Prostate gland (tissue), 2 donors: ENCODE results near the gene MPZL1. TPM values are rescaled to one million over a fixed set of nuclear protein-coding genes. Genes with fewer than 3 reads are reported as not detected.

Experiments
- DNase-seq: peaks from one replicate; pipeline ENCODE4 v3.0.0-alpha.2; 2019; ENCODE audit warnings: low spot score
- H3K27ac ChIP-seq, 2 donors: fragments of 200-600 bp; sonication (generic); 2 replicates each; pipeline ENCODE4 v1.5.1; 2017 to 2019
- H3K27me3 ChIP-seq: fragments of 200-600 bp; sonication (generic); replicated peaks from 2 replicates; pipeline ENCODE4 v1.5.1; 2019; ENCODE audit not compliant: insufficient read depth
- H3K36me3 ChIP-seq, 2 donors: fragments of 200-600 bp; sonication (generic); 1 replicate in 1 of 2; 2 replicates in 1 of 2; pipeline versions ENCODE4 v1.5.1 to v1.8.1; 2017 to 2019
- H3K4me1 ChIP-seq: fragments of 200-600 bp; sonication (generic); replicated peaks from 2 replicates; pipeline ENCODE4 v1.5.1; 2019
- H3K4me3 ChIP-seq, 2 donors: fragments of 200-600 bp; sonication (generic); 2 replicates each; pipeline ENCODE4 v1.5.1; 2017 to 2019
- H3K9me3 ChIP-seq: fragments of 200-600 bp; sonication (generic); 2 replicates; pipeline ENCODE4 v1.5.1; 2017
- CTCF ChIP-seq, 4 experiments: fragments of 200-600 bp in 2 of 4; fragments of 450-650 bp in 2 of 4; sonication (generic) in 2 of 4; IDR thresholded peaks; 1 replicate in 3 of 4; 2 replicates in 1 of 4; pipeline ENCODE4 v1.5.1; 2016 to 2019; ENCODE audit warnings: antibody characterized with exemption in 4 of 4, mild to moderate bottlenecking in 2 of 4, moderate library complexity in 2 of 4
- POLR2A ChIP-seq: fragments of 450-650 bp; IDR thresholded peaks from one replicate; pipeline ENCODE4 v1.6.1; 2016; ENCODE audit warnings: antibody characterized with exemption, mild to moderate bottlenecking
- POLR2AphosphoS5 ChIP-seq: sonication (generic); formaldehyde crosslinking; IDR thresholded peaks from one replicate; pipeline ENCODE4 v1.6.1; 2017; ENCODE audit warnings: antibody characterized with exemption
- WGBS: methylation state at CpG from one replicate; pipeline ENCODE4 v1.1.5; 2018; 5-methylcytosine and 5-hydroxymethylcytosine counted together
- intact Hi-C: fragments of 100-400 bp; cut with DNase I; formaldehyde crosslinking; loops from one replicate; pipeline ENCODE4 v1.14.2; 2022
- total RNA-seq, 2 donors: library from RNA; depleted of rRNA; stranded (reverse); fragments of >200 nt; gene quantifications; one replicate each; pipeline ENCODE4 v1.1.0, GENCODE V29; 2016

The MPZL1 gene
- total RNA-seq, 2 donors from 2014 or later = 52.5 to 135 TPM

- H3K4me3 ChIP-seq = no peak overlapping the region
- whole genome bisulfite sequencing = 98% methylated on average over 2 of the region's 2 CpGs
- H3K36me3 ChIP-seq = no peaks in the 10 kb centered on the region
- intact Hi-C loops = no loop called here
- no peak overlapping the region for H3K27ac ChIP-seq
- H3K4me1 ChIP-seq = no peaks in the 10 kb centered on the region
- H3K9me3 ChIP-seq = no peaks in the 10 kb centered on the region
- no peak for TF ChIP-seq CTCF (IDR thresholded peaks at IDR 0.05)
- no peak for TF ChIP-seq POLR2AphosphoS5
- no peak for TF ChIP-seq POLR2A
- H3K27me3 ChIP-seq = no peaks in the 10 kb centered on the region
- DNase-seq = no peak
Observed at GRCh38 chr1:167676205-167676915, 45.4 kb upstream of the MPZL1 start.

GRCh38 chr1:167676916-167677848 lies 44.6 kb upstream of the MPZL1 start:
- WGBS = 84% methylated on average over 7 of the region's 7 CpGs
- no peaks in the 10 kb centered on the region for H3K36me3 ChIP-seq
- no peak overlapping the region for H3K4me3 ChIP-seq
- H3K27me3 ChIP-seq = no peaks in the 10 kb centered on the region
- intact Hi-C loops = no loop called here
- DNase-seq = no peak
- H3K4me1 ChIP-seq = no peaks in the 10 kb centered on the region
- no peak for TF ChIP-seq POLR2A
- no peak for TF ChIP-seq CTCF (IDR thresholded peaks at IDR 0.05)
- no peak for TF ChIP-seq POLR2AphosphoS5
- no peak overlapping the region for H3K27ac ChIP-seq
- no peaks in the 10 kb centered on the region for H3K9me3 ChIP-seq

DNA sequence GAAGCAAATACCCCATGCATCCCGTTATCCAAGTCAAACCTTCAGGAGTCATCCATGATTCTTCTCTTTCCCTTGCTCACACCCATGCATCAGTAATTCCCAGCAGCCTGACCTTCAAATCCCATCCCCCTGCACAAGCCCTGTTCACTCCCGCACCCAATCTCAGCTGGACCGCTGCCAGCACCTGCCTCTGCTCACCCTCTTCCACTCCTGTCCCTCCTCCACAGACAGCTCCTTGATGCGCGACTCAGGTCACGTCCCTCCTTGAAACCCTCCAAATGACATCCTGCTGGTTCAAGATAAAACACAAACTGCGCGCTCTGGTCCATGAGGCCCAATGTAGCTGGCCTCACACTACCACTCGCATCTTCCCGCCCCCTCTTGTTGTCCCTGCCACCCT lies 43.4 kb upstream of the MPZL1 start:
- Histone ChIP-seq H3K27me3 (no peaks in the 10 kb centered on the region), H3K4me1 (peaks cover 6% of the 10 kb centered on the region), H3K4me3 (no peak overlapping the region), H3K36me3 (no peaks in the 10 kb centered on the region), H3K9me3 (no peaks in the 10 kb centered on the region), H3K27ac (no peak overlapping the region)
- TF ChIP-seq POLR2AphosphoS5 (no peak), CTCF (IDR thresholded peaks at IDR 0.05) (no peak), POLR2A (no peak)
- no peak for DNase-seq
- intact Hi-C loops = no loop called here
- WGBS = 94% methylated on average over 10 of the region's 10 CpGs

DNA sequence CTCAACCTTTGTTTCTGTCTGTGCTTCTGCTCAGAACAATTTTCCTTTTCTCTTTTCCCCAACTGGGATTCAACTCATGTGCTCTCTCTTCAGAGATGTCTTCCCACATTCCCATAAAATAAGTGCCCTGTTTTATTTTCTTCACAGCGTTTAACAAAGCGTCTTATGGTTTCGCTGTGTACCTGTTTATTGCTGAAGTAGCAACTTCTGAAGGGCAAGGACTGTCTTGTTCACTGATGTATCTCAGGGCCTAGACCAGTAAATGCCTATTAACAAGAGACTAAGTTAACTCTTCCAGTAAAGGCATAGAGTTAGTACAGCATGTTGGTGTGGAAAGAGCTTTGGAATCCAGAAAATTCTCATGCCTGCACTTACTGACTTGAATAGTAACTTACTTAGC lies 42.9 kb upstream of the MPZL1 start:
- TF ChIP-seq POLR2A = no peak
- TF ChIP-seq POLR2AphosphoS5 = no peak
- no peak for TF ChIP-seq CTCF (IDR thresholded peaks at IDR 0.05)
- H3K36me3 ChIP-seq = no peaks in the 10 kb centered on the region
- intact Hi-C loops = no loop called here
- DNase-seq = no peak
- WGBS = 64% methylated on average over 3 of the region's 3 CpGs
- no peaks in the 10 kb centered on the region for H3K9me3 ChIP-seq
- H3K4me3 ChIP-seq = no peak overlapping the region
- H3K4me1 ChIP-seq = peaks cover 7% of the 10 kb centered on the region
- H3K27me3 ChIP-seq = no peaks in the 10 kb centered on the region
- no peak overlapping the region for H3K27ac ChIP-seq
